ENCODE data around the gene SPATA6. TPM values are rescaled to one million over a fixed set of nuclear protein-coding genes. Genes with fewer than 3 reads are reported as not detected.
"Not testable (repeated sequence)": the region's sequence is repeated elsewhere in the genome, so short reads cannot be mapped to it uniquely, and the experiment has no call there.

SPATA6 gene
- total and polyA plus RNA-seq, 2 of the 8 experiments (the other 6 are each of a cell fraction or from before 2014, with no cell fraction given): 2.4 to 17.2 TPM

- H3K56ac ChIP-seq (replicated peaks; ENCODE audit: insufficient read length, low read depth, low read length); H3K79me2 ChIP-seq (ENCODE audit: control insufficient read depth in 1 of 2, insufficient read depth in 2 of 2, low read length in 2 of 2); FAIRE-seq; H4K20me1 ChIP-seq (replicated peaks in 1 of 2; ENCODE audit: control insufficient read depth in 1 of 2, insufficient read depth in 2 of 2, low read length in 2 of 2); H2BK12ac ChIP-seq (ENCODE audit: low read depth, low read length); H2BK20ac ChIP-seq (ENCODE audit: low read length); H3K9me3 ChIP-seq (ENCODE audit: insufficient read depth in 2 of 2, low read depth in 1 of 2, low read length in 1 of 2); H3K9ac ChIP-seq (replicated peaks in 1 of 4; ENCODE audit: extremely low read depth in 1 of 4, low read depth in 3 of 4, low read length in 3 of 4); H2AFZ ChIP-seq (ENCODE audit: low read length); POLR2A ChIA-PET (ENCODE audit: partially characterized antibody); H3K14ac ChIP-seq (ENCODE audit: insufficient read length); H4K91ac ChIP-seq (replicated peaks; ENCODE audit: insufficient read length, low read length); H4K5ac ChIP-seq (ENCODE audit: insufficient read length, low read depth, low read length); H3K4ac ChIP-seq (replicated peaks; ENCODE audit: insufficient read length, low read depth, low read length); H2BK5ac ChIP-seq (ENCODE audit: low read depth, low read length); DNase-seq (ENCODE audit: low read depth in 1 of 2, low spot score in 2 of 2); H3K36me3 ChIP-seq (ENCODE audit: control insufficient read depth in 2 of 4, insufficient read depth in 4 of 4, low read length in 3 of 4); H3K4me2 ChIP-seq (ENCODE audit: insufficient read depth in 1 of 2, low read depth in 2 of 2, low read length in 2 of 2); H2BK15ac ChIP-seq (ENCODE audit: low read length); H3K79me1 ChIP-seq (ENCODE audit: low read depth, low read length); H3K4me1 ChIP-seq (replicated peaks in 1 of 4; ENCODE audit: control insufficient read depth in 3 of 4, insufficient read depth in 4 of 4, low read length in 3 of 4); CTCF ChIA-PET (ENCODE audit: partially characterized antibody); H2AK5ac ChIP-seq (ENCODE audit: low read depth, low read length); H3K23ac ChIP-seq (ENCODE audit: insufficient read length); H4K8ac ChIP-seq (ENCODE audit: extremely low read depth, insufficient read depth, low read length); H3K27ac ChIP-seq (ENCODE audit: low read depth, low read length); H2BK120ac ChIP-seq (replicated peaks; ENCODE audit: low read depth, low read length); H3K23me2 ChIP-seq (ENCODE audit: low read depth, low read length); H3K4me3 ChIP-seq (ENCODE audit: extremely low read depth in 1 of 4, insufficient read depth in 2 of 4, low read depth in 3 of 4, low read length in 4 of 4); H3K18ac ChIP-seq (ENCODE audit: extremely low read depth, low read length); H3K27me3 ChIP-seq (replicated peaks in 1 of 4; ENCODE audit: control insufficient read depth in 3 of 4, extremely low read depth in 1 of 4, insufficient read depth in 3 of 4, low read length in 3 of 4): not testable (repeated sequence)
- WGBS, 2 experiments (ENCODE audit: extremely low coverage in 1 of 2, insufficient coverage in 1 of 2, insufficient read length in 1 of 2, insufficient replicate concordance in 2 of 2, low coverage in 1 of 2, low lambda C conversion rate in 2 of 2, missing lambda C conversion rate in 1 of 2): 89% methylated on average over 6 of the region's 6 CpGs; no CpG with 5 or more reads in 1 of the 2 experiments
These were observed 47.9 kb upstream of the SPATA6 start for GRCh38 chr1:48519896-48520295.

Data from H1 (cell line).